Hepatocyte (in vitro differentiated cells): ENCODE data around the gene C1orf116. TPM values are rescaled to one million over a fixed set of nuclear protein-coding genes. Genes with fewer than 3 reads are reported as not detected.

ENCODE experiments used
- DNase-seq: peaks from one replicate; pipeline ENCODE4 v3.0.0-alpha.2; 2016; ENCODE audit warnings: low spot score
- H2AFZ ChIP-seq: fragments of 200-600 bp; sonication (generic); 2 replicates; pipeline ENCODE4 v1.6.0; 2016; ENCODE audit warnings: antibody characterized with exemption, mild to moderate bottlenecking
- H3K27ac ChIP-seq: fragments of 200-600 bp; sonication (generic); 2 replicates; pipeline ENCODE4 v1.5.1; 2016; ENCODE audit warnings: mild to moderate bottlenecking
- H3K27me3 ChIP-seq: fragments of 200-600 bp; sonication (generic); 2 replicates; pipeline ENCODE4 v1.6.1; 2016
- H3K36me3 ChIP-seq: fragments of 200-600 bp; sonication (generic); replicated peaks from 2 replicates; pipeline ENCODE4 v1.5.1; 2016; ENCODE audit warnings: low read depth; ENCODE audit not compliant: insufficient read depth
- H3K4me1 ChIP-seq: fragments of 200-600 bp; sonication (generic); 2 replicates; pipeline ENCODE4 v1.5.1; 2016; ENCODE audit warnings: mild to moderate bottlenecking, moderate library complexity; ENCODE audit not compliant: insufficient read depth
- H3K4me2 ChIP-seq: fragments of 200-600 bp; sonication (generic); 2 replicates; pipeline ENCODE4 v1.6.0; 2016
- H3K4me3 ChIP-seq: fragments of 200-600 bp; sonication (generic); 2 replicates; pipeline ENCODE4 v1.5.1; 2016; ENCODE audit warnings: mild to moderate bottlenecking
- H3K79me2 ChIP-seq: fragments of 200-600 bp; sonication (generic); 2 replicates; pipeline ENCODE4 v1.6.0; 2017; ENCODE audit warnings: mild to moderate bottlenecking
- H3K9me2 ChIP-seq: fragments of 200-600 bp; sonication (generic); replicated peaks from 2 replicates; pipeline ENCODE4 v1.6.0; 2017; ENCODE audit warnings: mild to moderate bottlenecking; ENCODE audit not compliant: insufficient read depth
- H3K9me3 ChIP-seq: fragments of 200-600 bp; sonication (generic); 2 replicates; pipeline ENCODE4 v1.5.1; 2016; ENCODE audit warnings: low read depth, mild to moderate bottlenecking
- H4K20me1 ChIP-seq: fragments of 200-600 bp; sonication (generic); 2 replicates; pipeline ENCODE4 v1.6.0; 2016; ENCODE audit warnings: mild to moderate bottlenecking; ENCODE audit not compliant: insufficient read depth, poor library complexity, severe bottlenecking
- EZH2 ChIP-seq: fragments of 200-600 bp; sonication (generic); IDR thresholded peaks from 2 replicates; pipeline ENCODE4 v1.6.1; 2016; ENCODE audit warnings: antibody characterized with exemption, mild to moderate bottlenecking, borderline replicate concordance
- EZH2phosphoT487 ChIP-seq: fragments of 200-600 bp; sonication (generic); IDR thresholded peaks from one replicate; pipeline ENCODE4 v1.6.1; 2018; ENCODE audit warnings: antibody characterized with exemption, mild to moderate bottlenecking, low read depth, moderate library complexity; ENCODE audit not compliant: unreplicated experiment, severe bottlenecking
- WGBS: methylation state at CpG from one replicate; pipeline ENCODE4 v1.1.6; 2016; ENCODE audit warnings: low lambda C conversion rate; ENCODE audit errors: missing lambda C conversion rate; 5-methylcytosine and 5-hydroxymethylcytosine counted together
- polyA plus RNA-seq: library from polyadenylated mRNA; unstranded; fragments of >200 nt; fragmentation: Nextera tagmentation; extraction: Ambion mirVana; gene quantifications from 2 replicates; pipeline ENCODE4 v1.2.1, GENCODE V29; 2016
- total RNA-seq: library from RNA; depleted of rRNA; stranded (reverse); fragments of >200 nt; gene quantifications from 2 replicates; pipeline ENCODE4 v1.2.3, GENCODE V29; 2014
- TF ChIP-seq, protein P1 (sequence below): fragments of 200-600 bp; sonication (generic); IDR thresholded peaks from 2 replicates; pipeline ENCODE4 v1.5.1; 2016; ENCODE audit warnings: antibody characterized with exemption, mild to moderate bottlenecking; ENCODE audit not compliant: poor library complexity

C1orf116 gene
- total and polyA plus RNA-seq, 2 experiments from 2014 or later: 15.7 to 18.3 TPM

DNA sequence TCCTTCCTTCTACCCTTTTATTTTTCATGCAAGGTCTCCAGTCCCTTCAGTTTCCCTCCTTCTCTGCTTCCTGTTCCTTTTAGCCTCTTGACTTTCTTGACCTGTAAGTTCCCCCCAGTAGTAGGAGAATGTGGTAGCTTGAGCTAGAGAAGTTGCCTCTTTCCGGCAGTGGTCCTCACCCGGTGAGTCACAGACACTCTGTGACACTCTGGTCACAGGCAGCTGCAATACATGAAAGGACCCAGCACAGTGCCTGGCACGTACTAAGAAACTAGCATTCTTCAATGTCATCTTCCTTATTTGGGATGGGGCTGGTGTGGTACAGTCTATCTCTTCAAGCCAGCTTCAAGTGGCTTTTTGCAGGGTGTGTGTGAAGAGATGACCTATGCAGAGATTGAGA is 36.5 kb upstream of the C1orf116 start:
- H3K4me2 ChIP-seq: no peak overlapping the region
- no peaks in the 10 kb centered on the region for H4K20me1 ChIP-seq
- 98% methylated on average over 3 of the region's 3 CpGs for WGBS
- H3K79me2 ChIP-seq: no peaks in the 10 kb centered on the region
- H3K27me3 ChIP-seq: no peaks in the 10 kb centered on the region
- no peak overlapping the region for H2AFZ ChIP-seq
- no peaks in the 10 kb centered on the region for H3K9me3 ChIP-seq
- DNase-seq: no peak
- no peak overlapping the region for H3K27ac ChIP-seq
- H3K4me3 ChIP-seq: no peak overlapping the region
- TF ChIP-seq, protein P1, sequence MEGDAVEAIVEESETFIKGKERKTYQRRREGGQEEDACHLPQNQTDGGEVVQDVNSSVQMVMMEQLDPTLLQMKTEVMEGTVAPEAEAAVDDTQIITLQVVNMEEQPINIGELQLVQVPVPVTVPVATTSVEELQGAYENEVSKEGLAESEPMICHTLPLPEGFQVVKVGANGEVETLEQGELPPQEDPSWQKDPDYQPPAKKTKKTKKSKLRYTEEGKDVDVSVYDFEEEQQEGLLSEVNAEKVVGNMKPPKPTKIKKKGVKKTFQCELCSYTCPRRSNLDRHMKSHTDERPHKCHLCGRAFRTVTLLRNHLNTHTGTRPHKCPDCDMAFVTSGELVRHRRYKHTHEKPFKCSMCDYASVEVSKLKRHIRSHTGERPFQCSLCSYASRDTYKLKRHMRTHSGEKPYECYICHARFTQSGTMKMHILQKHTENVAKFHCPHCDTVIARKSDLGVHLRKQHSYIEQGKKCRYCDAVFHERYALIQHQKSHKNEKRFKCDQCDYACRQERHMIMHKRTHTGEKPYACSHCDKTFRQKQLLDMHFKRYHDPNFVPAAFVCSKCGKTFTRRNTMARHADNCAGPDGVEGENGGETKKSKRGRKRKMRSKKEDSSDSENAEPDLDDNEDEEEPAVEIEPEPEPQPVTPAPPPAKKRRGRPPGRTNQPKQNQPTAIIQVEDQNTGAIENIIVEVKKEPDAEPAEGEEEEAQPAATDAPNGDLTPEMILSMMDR: no peak
- no peak for TF ChIP-seq EZH2phosphoT487
- H3K9me2 ChIP-seq: no peaks in the 10 kb centered on the region
- no peaks in the 10 kb centered on the region for H3K36me3 ChIP-seq
- H3K4me1 ChIP-seq: no peaks in the 10 kb centered on the region

DNA sequence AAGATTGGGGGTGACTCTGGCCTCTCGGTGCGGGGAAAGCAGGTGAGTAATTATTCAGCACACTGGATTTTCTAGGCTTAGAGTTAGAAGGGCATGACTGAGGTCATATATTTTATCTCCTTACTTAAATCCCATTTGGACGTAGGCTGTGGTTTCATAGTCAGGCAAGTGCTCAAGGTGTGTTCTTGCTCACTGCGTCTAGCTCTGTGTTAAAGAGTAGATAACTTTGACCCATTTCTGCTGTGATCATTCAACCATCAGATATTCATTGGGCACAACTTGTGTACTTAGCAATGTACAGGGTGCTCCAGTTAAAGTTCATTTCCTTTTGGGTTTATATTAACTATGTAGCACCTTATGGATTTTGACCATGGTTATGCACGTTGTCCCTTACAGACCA is 35.1 kb upstream of the C1orf116 start:
- no peaks in the 10 kb centered on the region for H3K9me3 ChIP-seq
- no peaks in the 10 kb centered on the region for H3K36me3 ChIP-seq
- 74% methylated on average over 5 of the region's 5 CpGs for WGBS
- H3K4me3 ChIP-seq: no peak overlapping the region
- H2AFZ ChIP-seq: no peak overlapping the region
- H3K79me2 ChIP-seq: no peaks in the 10 kb centered on the region
- TF ChIP-seq, protein P1: no peak
- TF ChIP-seq EZH2phosphoT487: no peak
- TF ChIP-seq EZH2: no peak
- no peaks in the 10 kb centered on the region for H4K20me1 ChIP-seq
- no peak overlapping the region for H3K4me2 ChIP-seq
- H3K27ac ChIP-seq: peak overlapping the region; percentile 75
- H3K4me1 ChIP-seq: no peaks in the 10 kb centered on the region
- no peaks in the 10 kb centered on the region for H3K9me2 ChIP-seq
- H3K27me3 ChIP-seq: no peaks in the 10 kb centered on the region
- no peak for DNase-seq

DNA sequence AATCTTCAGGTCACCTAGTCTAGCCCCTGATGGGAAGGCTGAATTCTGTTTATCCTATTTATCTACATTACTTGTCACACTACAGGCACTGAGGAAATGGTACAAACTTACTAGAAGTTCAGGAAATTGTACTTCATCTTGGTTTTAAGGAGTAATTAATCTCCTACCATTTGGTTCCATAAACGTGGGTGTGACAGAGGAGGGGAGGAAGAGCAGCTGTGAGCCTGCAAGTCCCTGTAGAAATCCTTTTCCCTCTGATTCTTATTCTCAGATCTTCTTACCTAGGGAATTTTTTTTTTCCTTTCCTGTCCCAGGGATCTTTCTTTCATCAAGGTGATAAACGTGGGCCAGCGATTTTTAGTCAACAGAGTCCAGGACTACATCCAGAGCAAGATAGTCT is 34.6 kb upstream of the C1orf116 start:
- Histone ChIP-seq H3K4me1 (no peaks in the 10 kb centered on the region), H3K4me2 (no peak overlapping the region), H3K4me3 (no peak overlapping the region), H4K20me1 (no peaks in the 10 kb centered on the region), H3K27ac (peak overlapping the region; percentile 75), H2AFZ (no peak overlapping the region), H3K79me2 (no peaks in the 10 kb centered on the region), H3K36me3 (no peaks in the 10 kb centered on the region), H3K9me3 (no peaks in the 10 kb centered on the region), H3K9me2 (no peaks in the 10 kb centered on the region), H3K27me3 (no peaks in the 10 kb centered on the region)
- 72% methylated on average over 3 of the region's 3 CpGs for WGBS
- DNase-seq: no peak
- TF ChIP-seq EZH2: no peak
- TF ChIP-seq, protein P1: no peak
- no peak for TF ChIP-seq EZH2phosphoT487

DNA sequence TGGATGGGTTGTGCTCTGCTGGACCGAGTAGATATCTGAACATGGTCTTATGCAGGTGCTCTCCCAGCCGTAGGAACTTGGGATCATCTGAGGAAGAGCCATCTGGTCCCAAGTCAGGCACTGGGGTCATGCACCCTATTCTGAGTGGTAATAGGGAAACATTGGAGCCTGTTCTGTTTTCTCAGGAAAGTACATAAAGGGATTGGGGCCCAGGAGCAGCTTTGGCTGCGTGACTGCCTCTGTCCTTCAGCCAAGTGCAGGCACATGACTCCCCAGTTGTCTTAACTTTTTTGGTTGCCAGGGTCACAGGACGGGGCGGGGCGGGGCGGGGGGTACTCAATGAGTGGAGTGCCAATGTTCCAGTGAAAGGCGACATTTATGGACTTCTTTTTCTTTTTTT is 32.0 kb upstream of the C1orf116 start:
- Histone ChIP-seq H3K36me3 (no peaks in the 10 kb centered on the region), H3K27me3 (no peaks in the 10 kb centered on the region), H3K4me3 (no peak overlapping the region), H3K4me1 (no peaks in the 10 kb centered on the region), H3K9me2 (no peaks in the 10 kb centered on the region), H3K79me2 (no peaks in the 10 kb centered on the region), H4K20me1 (no peaks in the 10 kb centered on the region), H3K27ac (peak overlapping the region; percentile 34), H3K4me2 (no peak overlapping the region), H3K9me3 (no peaks in the 10 kb centered on the region), H2AFZ (no peak overlapping the region)
- DNase-seq: no peak
- TF ChIP-seq EZH2: no peak
- TF ChIP-seq EZH2phosphoT487: no peak
- TF ChIP-seq, protein P1: no peak
- WGBS: 94% methylated on average over 8 of the region's 8 CpGs
